Occipital lobe (tissue), 3 donors: Measurements from ENCODE around the gene ZNF785. TPM values are rescaled to one million over a fixed set of nuclear protein-coding genes. Genes with fewer than 3 reads are reported as not detected.
"Not testable (repeated sequence)": the region's sequence is repeated elsewhere in the genome, so short reads cannot be mapped to it uniquely, and the experiment has no call there.

ENCODE experiments used
- DNase-seq: peaks from one replicate; lab custom pipeline; 2025; lab: John Stamatoyannopoulos, UW
- small RNA-seq: library from RNA; depleted of rRNA; stranded (forward); fragments of <200 nt; gene quantifications from one replicate; pipeline ENCODE3, GENCODE V24; 2014
- total RNA-seq: library from RNA; depleted of rRNA; stranded (reverse); fragments of >200 nt; gene quantifications from one replicate; pipeline ENCODE4 v1.2.3, GENCODE V29; 2014

The ZNF785 gene
- total RNA-seq, 1 donor from 2014 or later = 16.1 TPM

GRCh38 chr16:30539986-30540526 is 45.4 kb downstream of the ZNF785 start:
- not testable (repeated sequence) for DNase-seq

GRCh38 chr16:30539000-30539964 is 46.2 kb downstream of the ZNF785 start:
- DNase-seq = no peak

DNA sequence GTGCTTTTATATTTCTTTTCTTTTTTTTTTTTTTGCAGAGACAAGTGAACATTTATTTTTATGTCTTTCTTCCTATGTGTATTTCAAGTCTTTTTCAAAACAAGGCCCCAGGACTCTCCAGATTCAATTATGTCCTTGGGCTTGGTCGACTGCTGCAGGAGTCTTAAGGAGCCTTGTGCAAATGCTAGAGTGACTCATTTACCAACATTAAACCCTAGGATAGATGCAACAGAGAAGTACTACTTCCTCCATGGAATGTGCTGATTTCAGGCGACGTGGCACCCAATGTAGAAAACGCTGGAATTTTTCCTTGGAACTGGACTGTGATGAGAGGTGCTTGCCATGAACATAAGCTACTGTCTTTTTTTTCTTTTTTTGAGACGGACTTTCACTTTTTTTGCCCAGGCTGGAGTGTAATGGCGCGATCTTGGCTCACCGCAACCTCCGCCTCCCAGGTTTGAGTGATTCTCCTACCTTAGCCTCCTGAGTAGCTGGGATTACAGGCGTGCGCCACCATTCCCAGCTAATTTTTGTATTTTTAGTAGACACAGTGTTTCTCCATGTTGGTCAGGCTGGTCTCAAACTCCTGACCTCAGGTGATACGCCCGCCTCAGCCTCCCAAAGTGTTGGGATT is 49.0 kb downstream of the ZNF785 start:
- DNase-seq = not testable (repeated sequence)

- peak; percentile 12 for DNase-seq
Measured at GRCh38 chr16:30535777-30536190, 49.7 kb downstream of the ZNF785 start.

DNA sequence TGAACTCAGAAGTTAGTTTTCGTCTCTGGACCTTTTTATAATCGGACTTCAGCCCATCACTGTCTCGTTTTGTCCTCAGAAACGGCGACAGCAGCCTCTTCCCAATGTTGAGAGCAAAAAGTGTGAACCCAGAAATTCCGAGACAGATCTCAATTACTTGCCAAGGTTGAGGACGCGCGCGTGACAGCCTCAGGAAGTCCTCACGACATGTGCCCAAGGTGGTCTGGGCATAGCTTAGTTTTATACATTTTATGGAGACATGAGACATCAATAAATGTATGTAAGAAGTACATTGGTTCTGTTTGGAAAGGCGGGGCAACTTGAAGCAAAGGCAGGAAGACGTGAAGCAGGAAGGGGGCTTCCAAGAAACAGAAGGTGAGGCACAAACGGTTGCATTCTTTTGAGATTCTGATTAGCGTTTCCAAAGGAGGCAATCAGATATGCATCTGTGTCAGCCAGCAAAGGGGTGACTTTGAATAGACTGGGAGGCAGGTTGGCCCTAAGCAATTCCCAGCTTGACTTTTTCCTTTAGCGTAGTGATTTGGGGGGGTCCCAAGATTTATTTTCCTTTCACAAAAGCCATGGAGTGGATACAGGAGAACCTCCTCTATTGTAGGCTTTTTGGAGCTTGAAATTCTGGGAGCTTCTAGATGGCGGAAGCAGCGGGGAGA is 50.3 kb downstream of the ZNF785 start:
- no peak for DNase-seq

GRCh38 chr16:30534368-30535105 is 51.0 kb downstream of the ZNF785 start, which contains the start of gene ZNF747:
Gene ZNF747 (minus strand): TSS chr16:30534858. CDS start chr16:30534679, 179 bp downstream.
- DNase-seq = peak; percentile 91

- no peak for DNase-seq
Measured at GRCh38 chr16:30533748-30534367, 51.6 kb downstream of the ZNF785 start.

DNA sequence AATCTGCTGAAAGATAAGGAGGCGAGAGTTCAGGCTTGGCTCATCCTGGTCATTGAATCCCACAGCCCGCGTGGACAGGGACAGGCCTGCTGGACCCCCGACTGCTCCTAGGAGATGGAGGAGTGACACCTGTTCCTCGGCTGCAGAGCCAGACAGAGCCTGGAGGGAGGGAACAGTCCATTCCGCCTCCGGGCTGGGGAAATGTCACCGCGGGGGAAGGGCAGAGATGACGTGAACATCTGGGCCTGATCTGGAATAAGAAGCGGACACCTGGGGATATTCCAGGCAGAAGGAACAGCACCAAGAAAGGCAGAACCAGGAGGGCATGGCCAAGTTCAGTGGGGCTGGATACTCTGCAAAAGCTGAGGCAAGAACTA is 52.4 kb downstream of the ZNF785 start:
- no peak for DNase-seq

DNA sequence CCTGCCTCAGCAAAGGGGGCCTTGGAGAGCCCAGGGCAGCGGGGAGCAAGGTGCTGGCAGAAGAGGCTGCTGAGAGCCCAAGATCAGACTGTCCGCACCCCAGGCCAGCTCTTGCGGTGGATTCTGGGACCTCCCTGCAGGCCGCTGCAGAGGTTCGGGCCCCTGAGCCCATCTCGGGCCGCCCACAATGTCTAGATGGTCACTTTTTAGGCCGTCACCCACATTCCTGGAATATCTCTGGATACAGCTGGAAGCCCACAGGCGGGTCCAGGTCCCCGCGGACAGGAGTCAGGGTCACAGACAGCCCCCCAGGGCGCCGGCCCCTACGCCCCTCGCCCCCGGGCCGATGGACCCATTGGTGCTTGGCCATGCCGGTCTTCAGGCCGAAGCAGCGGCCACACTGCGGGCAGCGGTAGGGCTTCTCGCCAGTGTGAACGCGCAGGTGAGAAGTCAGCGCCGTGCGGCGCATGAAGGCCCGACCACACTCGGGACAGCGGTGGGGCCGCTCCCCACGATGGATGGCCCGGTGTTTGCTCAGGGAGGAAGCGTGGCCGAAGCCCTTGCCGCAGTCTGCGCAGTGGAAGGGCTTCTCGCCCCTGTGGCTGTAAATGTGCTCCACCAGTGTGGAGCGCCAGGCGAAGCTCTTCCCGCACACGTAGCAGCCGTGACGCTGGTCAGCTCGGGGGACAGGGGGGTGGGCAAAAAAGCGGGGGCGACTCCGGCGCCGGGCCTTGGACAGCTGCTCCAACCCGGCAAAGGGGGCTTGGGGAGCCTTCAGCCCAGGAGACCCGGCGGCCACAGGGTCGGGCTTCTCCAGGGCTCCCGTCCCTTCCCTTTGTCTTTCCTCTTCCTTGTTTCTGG is 53.0 kb downstream of the ZNF785 start:
- DNase-seq = no peak

Small RNA genes within 50 kb of the gene (small RNA-seq; reads per million reads assigned to genes)
- gene AC093249.1 (not detected), gene AC093249.4 (not detected)

Other genes with a start within 250 kb of the ZNF785 start
- 39.8 TPM for gene CD2BP2, start 230.4 kb downstream of the ZNF785 start, total RNA-seq
- gene TBC1D10B, start 215.2 kb downstream of the ZNF785 start, total RNA-seq = 25.6 TPM
- 6.1 TPM for gene MYL11, start 210.9 kb downstream of the ZNF785 start, total RNA-seq
- under 0.01 TPM for gene SEPTIN1, start 203.1 kb downstream of the ZNF785 start, total RNA-seq
- 32.0 TPM for gene ZNF48, start 190.3 kb downstream of the ZNF785 start, total RNA-seq
- gene ZNF771, start 178.1 kb downstream of the ZNF785 start, total RNA-seq = 6.9 TPM
- gene DCTPP1, start 155.7 kb downstream of the ZNF785 start, total RNA-seq = 29.8 TPM
- 12.3 TPM for gene SEPHS2, start 139.8 kb downstream of the ZNF785 start, total RNA-seq
- 1.1 TPM for gene ITGAL, start 113.0 kb downstream of the ZNF785 start, total RNA-seq
- 28.4 TPM for gene ZNF768, start 59.1 kb downstream of the ZNF785 start, total RNA-seq
- gene ZNF747, start 50.8 kb downstream of the ZNF785 start, total RNA-seq = 12.6 TPM
- gene ZNF764, start 27.3 kb downstream of the ZNF785 start, total RNA-seq = 6.9 TPM
- gene ZNF688, start 14.0 kb downstream of the ZNF785 start, total RNA-seq = 5.9 TPM
- gene ZNF689, start 24.7 kb upstream of the ZNF785 start, total RNA-seq = 8.9 TPM
- 9.2 TPM for gene PRR14, start 65.3 kb upstream of the ZNF785 start, total RNA-seq
- gene FBRS, start 72.7 kb upstream of the ZNF785 start, total RNA-seq = 11.5 TPM
- gene SRCAP, start 113.5 kb upstream of the ZNF785 start, total RNA-seq = 21.7 TPM
- 12.0 TPM for gene PHKG2, start 162.7 kb upstream of the ZNF785 start, total RNA-seq
- gene CFAP119, start 176.4 kb upstream of the ZNF785 start, total RNA-seq = 1.6 TPM
- gene RNF40, start 176.6 kb upstream of the ZNF785 start, total RNA-seq = 80.0 TPM
- 11.5 TPM for gene ZNF629, start 201.5 kb upstream of the ZNF785 start, total RNA-seq